PC-3 (cell line): ENCODE data around the gene ETHE1.

Source experiments
- EZH2 ChIP-seq: fragments of 300-600 bp; sonication (generic); IDR thresholded peaks from one replicate; pipeline ENCODE4 v1.6.1; 2017; ENCODE audit warnings: antibody characterized with exemption, mild to moderate bottlenecking, low read length; ENCODE audit not compliant: unreplicated experiment
- EZH2phosphoT487 ChIP-seq: fragments of 300-600 bp; sonication (generic); IDR thresholded peaks from 2 replicates; pipeline ENCODE4 v1.6.1; 2018; ENCODE audit warnings: mild to moderate bottlenecking, antibody characterized with exemption, low read length, borderline replicate concordance
- TF ChIP-seq, protein P1 (sequence below): fragments of 300-600 bp; sonication (generic); conservative IDR thresholded peaks from 2 replicates; pipeline ENCODE4 v1.5.1; 2017; ENCODE audit warnings: antibody characterized with exemption, low read depth, mild to moderate bottlenecking, low read length

DNA sequence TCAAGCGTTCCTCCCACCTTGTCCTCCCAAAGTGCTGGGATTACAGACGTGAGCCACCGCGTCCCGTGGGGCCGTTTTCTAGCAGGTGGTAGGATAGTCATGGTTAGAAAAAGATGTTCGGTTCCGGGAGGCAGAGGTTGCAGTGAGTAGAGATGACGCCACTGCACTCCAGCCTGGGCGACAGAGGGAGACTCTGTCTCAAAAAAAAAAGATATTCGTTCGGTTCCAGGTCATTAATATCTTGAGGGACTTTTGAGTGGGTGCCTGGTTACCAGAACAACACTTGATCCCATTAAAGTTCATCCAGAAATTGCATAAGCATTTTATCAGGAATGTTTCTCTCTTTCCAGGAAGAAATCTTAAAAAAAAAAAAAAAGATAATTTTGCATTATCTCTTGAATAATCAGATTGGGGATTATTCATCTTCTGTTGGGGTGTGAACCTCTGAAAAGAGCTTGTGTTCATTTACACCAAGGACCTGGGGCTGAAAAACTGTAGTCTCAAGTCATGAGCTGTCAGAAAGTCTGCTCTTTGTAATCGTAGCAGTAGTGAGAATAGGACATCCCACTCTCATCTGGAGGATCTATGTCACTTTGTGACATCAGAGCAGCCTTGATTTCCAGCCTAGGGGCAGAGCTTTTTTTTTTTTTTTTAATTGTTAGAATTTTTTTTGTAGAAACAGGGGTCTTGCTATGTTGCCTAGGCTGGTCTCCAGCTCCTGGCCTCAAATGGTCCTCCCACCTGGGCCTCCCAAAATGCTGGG is 1.0 kb upstream of the ETHE1 start:
- TF ChIP-seq, protein P1, sequence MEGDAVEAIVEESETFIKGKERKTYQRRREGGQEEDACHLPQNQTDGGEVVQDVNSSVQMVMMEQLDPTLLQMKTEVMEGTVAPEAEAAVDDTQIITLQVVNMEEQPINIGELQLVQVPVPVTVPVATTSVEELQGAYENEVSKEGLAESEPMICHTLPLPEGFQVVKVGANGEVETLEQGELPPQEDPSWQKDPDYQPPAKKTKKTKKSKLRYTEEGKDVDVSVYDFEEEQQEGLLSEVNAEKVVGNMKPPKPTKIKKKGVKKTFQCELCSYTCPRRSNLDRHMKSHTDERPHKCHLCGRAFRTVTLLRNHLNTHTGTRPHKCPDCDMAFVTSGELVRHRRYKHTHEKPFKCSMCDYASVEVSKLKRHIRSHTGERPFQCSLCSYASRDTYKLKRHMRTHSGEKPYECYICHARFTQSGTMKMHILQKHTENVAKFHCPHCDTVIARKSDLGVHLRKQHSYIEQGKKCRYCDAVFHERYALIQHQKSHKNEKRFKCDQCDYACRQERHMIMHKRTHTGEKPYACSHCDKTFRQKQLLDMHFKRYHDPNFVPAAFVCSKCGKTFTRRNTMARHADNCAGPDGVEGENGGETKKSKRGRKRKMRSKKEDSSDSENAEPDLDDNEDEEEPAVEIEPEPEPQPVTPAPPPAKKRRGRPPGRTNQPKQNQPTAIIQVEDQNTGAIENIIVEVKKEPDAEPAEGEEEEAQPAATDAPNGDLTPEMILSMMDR, result no peak
- TF ChIP-seq EZH2phosphoT487 (no peak), EZH2 (no peak)
